ENCODE results near the gene TACC2. TPM values are rescaled to one million over a fixed set of nuclear protein-coding genes. Genes with fewer than 3 reads are reported as not detected.

The TACC2 gene
- total RNA-seq, 3 donors from 2014 or later, result 26.1 to 30.5 (median 28.5) TPM

- intact Hi-C loops (cut with DNase I; ENCODE audit: low total_unique reads), result no loop called here
- peaks cover 0 to 5% of the 10 kb centered on the region in 2 donors for H3K9me3 ChIP-seq
- H3K27ac ChIP-seq, result no peak overlapping the region
- H3K36me3 ChIP-seq, result no peaks in the 10 kb centered on the region
- H3K4me3 ChIP-seq, result no peak overlapping the region
- no peaks in the 10 kb centered on the region for H3K4me1 ChIP-seq
- H3K27me3 ChIP-seq, result no peaks in the 10 kb centered on the region
- no peak for DNase-seq (ENCODE audit: low spot score in 2 of 2)
- no peak for TF ChIP-seq POLR2A (IDR thresholded peaks at IDR 0.05)
- TF ChIP-seq CTCF (IDR thresholded peaks at IDR 0.05), result no peak
- no peak for TF ChIP-seq POLR2AphosphoS5 (IDR thresholded peaks at IDR 0.05)
Measured at GRCh38 chr10:122264436-122264835, 275.5 kb downstream of the TACC2 start.

- no peaks in the 10 kb centered on the region for H3K4me1 ChIP-seq
- intact Hi-C loops (cut with DNase I; ENCODE audit: low total_unique reads), result no loop called here
- no peak for TF ChIP-seq POLR2A (IDR thresholded peaks at IDR 0.05)
- H3K9me3 ChIP-seq, result peaks cover 0 to 5% of the 10 kb centered on the region in 2 donors
- H3K4me3 ChIP-seq, result no peak overlapping the region
- H3K36me3 ChIP-seq, result no peaks in the 10 kb centered on the region
- H3K27ac ChIP-seq, result no peak overlapping the region
- DNase-seq (ENCODE audit: low spot score in 2 of 2), result no peak
- no peaks in the 10 kb centered on the region for H3K27me3 ChIP-seq
Measured at GRCh38 chr10:122264931-122265330, 276.0 kb downstream of the TACC2 start.

- no peaks in the 10 kb centered on the region for H3K4me1 ChIP-seq
- no peaks in the 10 kb centered on the region for H3K27me3 ChIP-seq
- no peak overlapping the region for H3K27ac ChIP-seq
- no peak for DNase-seq (ENCODE audit: low spot score in 2 of 2)
- no peak overlapping the region for H3K4me3 ChIP-seq
- H3K36me3 ChIP-seq, result no peaks in the 10 kb centered on the region
- no peak for TF ChIP-seq POLR2AphosphoS5 (IDR thresholded peaks at IDR 0.05)
- TF ChIP-seq CTCF (IDR thresholded peaks at IDR 0.05), result no peak
- no peak for TF ChIP-seq POLR2A (IDR thresholded peaks at IDR 0.05)
- intact Hi-C loops (cut with DNase I; ENCODE audit: low total_unique reads), result no loop called here
- peaks cover 0 to 5% of the 10 kb centered on the region in 2 donors for H3K9me3 ChIP-seq
Measured at GRCh38 chr10:122265896-122266295, 276.9 kb downstream of the TACC2 start.

- Histone ChIP-seq H3K27me3 (no peaks in the 10 kb centered on the region), H3K27ac (no peak overlapping the region), H3K4me3 (no peak overlapping the region), H3K36me3 (no peaks in the 10 kb centered on the region), H3K4me1 (no peaks in the 10 kb centered on the region), H3K9me3 (peaks cover 0 to 2% of the 10 kb centered on the region in 2 donors)
- TF ChIP-seq CTCF (IDR thresholded peaks at IDR 0.05) (peak; percentile 52 to 81 (median 52)), POLR2A (IDR thresholded peaks at IDR 0.05) (no peak)
- intact Hi-C loops (cut with DNase I; ENCODE audit: low total_unique reads), result no loop called here
- DNase-seq (ENCODE audit: low spot score in 2 of 2), result no peak
Measured at GRCh38 chr10:122267849-122268737, 279.1 kb downstream of the TACC2 start.

GRCh38 chr10:122269059-122269687 is 280.2 kb downstream of the TACC2 start:
- TF ChIP-seq CTCF (IDR thresholded peaks at IDR 0.05) (no peak), POLR2A (IDR thresholded peaks at IDR 0.05) (no peak), POLR2AphosphoS5 (IDR thresholded peaks at IDR 0.05) (no peak)
- H3K4me3 ChIP-seq, result no peak overlapping the region
- no peaks in the 10 kb centered on the region for H3K27me3 ChIP-seq
- H3K36me3 ChIP-seq, result no peaks in the 10 kb centered on the region
- no peaks in the 10 kb centered on the region for H3K9me3 ChIP-seq
- no peak for DNase-seq (ENCODE audit: low spot score in 2 of 2)
- no peaks in the 10 kb centered on the region for H3K4me1 ChIP-seq
- no peak overlapping the region for H3K27ac ChIP-seq
- intact Hi-C loops (cut with DNase I; ENCODE audit: low total_unique reads), result no loop called here
